ENCODE results near the gene RAB44. TPM values are rescaled to one million over a fixed set of nuclear protein-coding genes. Genes with fewer than 3 reads are reported as not detected.

Gene RAB44
- total and polyA plus RNA-seq, 2 of the 4 experiments (the other 2 are of a cell fraction), result 0.03 TPM; not detected in 1

DNA sequence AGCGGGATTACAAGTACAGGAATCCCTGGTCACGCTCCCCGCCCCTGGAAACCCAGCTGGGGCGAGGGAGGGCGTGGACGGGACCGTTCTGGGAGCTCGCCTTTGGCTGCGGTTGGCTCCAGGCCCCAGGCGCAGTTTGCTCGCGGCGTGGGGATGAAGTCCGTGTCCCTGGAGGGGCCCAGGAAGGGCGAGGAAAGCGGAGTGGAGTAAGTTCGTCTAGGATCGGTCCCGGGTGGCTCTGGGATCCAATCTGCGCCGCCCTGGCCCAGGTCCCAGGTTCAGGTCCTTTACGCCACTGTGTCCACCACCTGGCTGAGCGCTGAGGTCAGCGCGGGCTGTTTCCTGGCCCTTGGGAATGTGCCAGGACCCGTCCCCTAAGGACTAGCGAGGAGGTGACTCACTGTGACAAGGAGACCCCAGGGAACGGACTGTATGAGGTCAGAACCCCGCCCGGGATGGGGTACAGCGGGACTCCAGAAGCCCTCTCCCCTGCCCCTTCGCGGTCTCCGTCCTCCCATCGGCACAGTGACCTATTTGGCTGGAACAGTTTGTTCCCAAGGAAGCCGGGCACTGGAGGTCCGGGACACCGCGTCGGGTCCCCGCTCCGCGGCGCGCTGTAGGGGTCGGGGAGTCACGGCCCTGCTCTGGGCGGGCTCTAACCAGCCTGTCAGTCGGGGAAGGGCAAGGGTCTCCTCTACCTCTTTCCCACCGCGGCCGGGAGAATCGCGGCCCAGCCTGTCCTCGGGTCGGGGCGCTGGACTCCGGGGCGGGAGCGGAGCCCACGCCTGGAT lies 18.4 kb upstream of the RAB44 start (continued):
- no peak for TF ChIP-seq FOS (IDR thresholded peaks at IDR 0.05; ENCODE audit: low read depth, low read length)

DNA sequence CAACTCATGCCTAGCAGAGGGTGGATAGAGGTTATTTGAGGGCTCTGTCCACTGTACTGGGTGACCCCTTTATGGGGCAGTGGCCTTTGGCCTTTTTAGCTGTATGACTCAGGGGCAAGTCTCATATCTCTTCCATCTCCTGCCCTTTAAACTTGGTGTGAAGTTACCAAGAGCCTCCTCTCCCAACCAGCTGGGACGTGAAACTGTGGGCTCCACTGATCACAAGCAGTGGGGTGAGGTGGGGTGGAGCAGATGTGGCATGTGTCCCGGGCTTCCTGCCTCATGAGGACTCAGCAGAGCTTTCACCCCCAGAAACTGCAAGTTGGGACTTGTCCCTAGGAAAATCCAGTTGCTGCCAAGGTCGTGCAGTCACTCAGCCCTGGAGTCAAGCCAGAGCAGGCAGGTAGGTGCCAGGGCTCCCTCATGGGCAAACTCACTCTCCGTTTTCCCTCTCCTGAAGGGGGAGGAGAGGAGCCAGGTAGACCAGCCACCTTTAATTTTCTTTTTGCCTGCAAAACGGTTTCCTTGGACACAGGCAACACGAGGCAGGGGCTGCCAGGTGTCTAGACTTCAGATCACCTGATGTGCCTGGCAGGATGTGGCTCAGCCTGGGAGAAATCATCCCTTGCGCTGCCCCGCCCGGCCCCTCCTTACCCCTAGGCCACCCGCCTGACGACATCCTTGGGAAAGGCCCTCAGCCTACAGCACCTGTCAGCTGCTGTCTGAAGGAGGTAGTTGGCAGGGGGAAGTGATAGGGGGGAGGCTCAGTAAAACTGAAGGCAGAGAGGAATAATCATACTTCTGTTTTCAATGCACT lies 15.1 kb upstream of the RAB44 start:
- Histone ChIP-seq H2AK5ac (ENCODE audit: low read depth, low read length) (peak overlapping the region; percentile 29), H3K56ac (ENCODE audit: extremely low read depth, insufficient read depth, low read length) (no peak overlapping the region), H3K4ac (ENCODE audit: low read depth, low read length) (peak overlapping the region; percentile 31; the same call in 1 of the 2 replicates), H4K20me1 (ENCODE audit: insufficient read depth, low read length) (peaks cover 91% of the 10 kb centered on the region), H2BK15ac (ENCODE audit: low read depth, low read length) (no peak overlapping the region), H3K23ac (ENCODE audit: low read depth, low read length) (peak overlapping the region; percentile 18; the same call in 1 of the 2 replicates), H3K9me3 (ENCODE audit: control insufficient read depth, insufficient read depth, low read length) (no peaks in the 10 kb centered on the region), H3K9me1 (ENCODE audit: insufficient read depth, low read length) (peaks cover 7% of the 10 kb centered on the region; the same call in 1 of the 2 replicates), H3K14ac (replicated peaks; ENCODE audit: low read depth, low read length) (peak overlapping the region; percentile 84), H3K36me3 (ENCODE audit: control insufficient read depth, insufficient read depth, low read length) (peaks cover 61% of the 10 kb centered on the region), H3K4me1 (ENCODE audit: control insufficient read depth, insufficient read depth, low read length) (peaks cover 6% of the 10 kb centered on the region), H3K4me3 (ENCODE audit: insufficient read depth, low read depth, low read length) (peak overlapping the region; percentile 35), H2BK120ac (ENCODE audit: low read depth, low read length) (no peak overlapping the region), H3K27ac (ENCODE audit: insufficient read depth, low read length) (peak overlapping the region; percentile 41), H3K4me2 (ENCODE audit: low read depth, low read length) (peak overlapping the region; percentile 75), H2AK9ac (replicated peaks; ENCODE audit: low read depth, low read length, poor library complexity) (peak overlapping the region; percentile 73), H2BK20ac (ENCODE audit: low read depth, low read length) (no peak overlapping the region), H3K27me3 (ENCODE audit: control insufficient read depth, insufficient read depth, low read length) (no peaks in the 10 kb centered on the region), H4K91ac (ENCODE audit: insufficient read depth, low read depth, low read length) (no peak overlapping the region), H3K79me1 (ENCODE audit: low read depth in 1 of 2, low read length in 2 of 2) (peaks cover 19 to 70% of the 10 kb centered on the region in 2 experiments; a peak in 3 of 4 replicates), H3K9ac (ENCODE audit: low read depth, low read length) (peak overlapping the region; percentile 21; the same call in 1 of the 2 replicates), H2BK5ac (ENCODE audit: low read depth, low read length, poor library complexity, severe bottlenecking) (peak overlapping the region; percentile 48), H2AFZ (replicated peaks; ENCODE audit: low read length, poor library complexity) (peak overlapping the region; percentile 35), H4K5ac (ENCODE audit: low read depth, low read length) (no peak overlapping the region), H4K8ac (ENCODE audit: low read depth in 2 of 2, low read length in 2 of 2) (peak overlapping the region in 1 of 2 experiments; percentile 1; a peak in 1 of 4 replicates), H3K18ac (ENCODE audit: low read depth, low read length) (no peak overlapping the region)
- DNase-seq, result no peak
- in situ Hi-C loops (cut with MboI; ENCODE audit: low sequenced_read_pairs) (loop anchor here (5.0 kb wide), 1 partner anchor 60 kb away; no protein-coding TSS in a partner anchor), dilution Hi-C loops (cut with HindIII; ENCODE audit: low sequenced_read_pairs, unreplicated experiment) (no loop called here), intact Hi-C loops (cut with micrococcal nuclease) (loop anchor here (5.0 kb wide), 1 partner anchor 260 kb away; no protein-coding TSS in a partner anchor)
- BruUV-seq (replicated peaks), result no TSS peak
- TF ChIP-seq POLR2A (IDR thresholded peaks at IDR 0.05; ENCODE audit: low read depth, low read length), result 0 out of 2 replicates have a peak, but pooled peaks have one; percentile 40
- no peak for TF ChIP-seq FOS (IDR thresholded peaks at IDR 0.05; ENCODE audit: low read depth, low read length)
- 0 out of 2 replicates have a peak, but pooled peaks have one; percentile 19 for TF ChIP-seq MXI1 (IDR thresholded peaks at IDR 0.05; ENCODE audit: borderline replicate concordance, low read depth, low read length)
- no peak for TF ChIP-seq MAFK (IDR thresholded peaks at IDR 0.05; ENCODE audit: low read depth, low read length)
- ATAC-seq (ENCODE audit: low read depth), result no peak
- 53% methylated on average over 2 of the region's 11 CpGs; no CpG with 5 or more reads in 1 of the 2 experiments for WGBS, 2 experiments (ENCODE audit: extremely low coverage in 2 of 2, insufficient read length in 1 of 2)
- ChIA-PET POLR2A (ENCODE audit: unreplicated experiment) (interaction anchor here (0.6 to 1.5 kb wide), 4 partner anchors 15 to 303 kb away, joined by 3 to 6 read pairs (median 5); no protein-coding TSS in a partner anchor), CTCF (no interaction called here)

Measured in IMR-90 (cell line).